HG02870 (cell line): ENCODE results near the gene RTF2.
A peak's percentile ranks its signal among the peaks of the same experiment; 100 is the strongest.
"Not testable (repeated sequence)": the region's sequence is repeated elsewhere in the genome, so short reads cannot be mapped to it uniquely, and the experiment has no call there.

ENCODE experiments used
- ATAC-seq: cut with Tn5 transposase; IDR thresholded peaks from one replicate; pipeline ENCODE4 v1.9.1; 2021; ENCODE audit warnings: mild to moderate bottlenecking, moderate library complexity; ENCODE audit not compliant: unreplicated experiment

Gene RTF2

DNA sequence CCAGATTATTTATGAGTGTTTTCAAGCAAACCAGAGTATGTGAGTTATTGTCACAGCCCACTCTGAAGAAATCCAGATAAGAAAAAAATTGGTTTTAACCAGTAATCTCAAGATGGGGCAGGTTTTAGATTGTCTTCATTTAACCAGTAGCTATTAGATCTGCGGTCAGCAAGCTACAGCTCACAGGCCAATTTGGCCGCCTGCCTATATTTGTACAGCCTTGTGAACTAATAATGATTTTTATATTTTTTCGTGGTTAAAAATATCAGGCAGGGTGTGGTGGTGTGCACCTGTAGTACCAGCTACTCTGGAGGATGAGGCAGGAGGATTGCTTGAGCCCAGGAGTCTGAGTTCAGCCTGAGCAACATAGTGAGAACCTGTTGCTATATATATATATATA lies 69.6 kb downstream of the RTF2 start:
- ATAC-seq, result no peak

GRCh38 chr20:56540415-56540814 lies 72.0 kb downstream of the RTF2 start:
- ATAC-seq, result no peak

GRCh38 chr20:56542489-56543030 lies 74.1 kb downstream of the RTF2 start:
- ATAC-seq, result no peak

- no peak for ATAC-seq
Measured at GRCh38 chr20:56551571-56551970, 83.1 kb downstream of the RTF2 start.

DNA sequence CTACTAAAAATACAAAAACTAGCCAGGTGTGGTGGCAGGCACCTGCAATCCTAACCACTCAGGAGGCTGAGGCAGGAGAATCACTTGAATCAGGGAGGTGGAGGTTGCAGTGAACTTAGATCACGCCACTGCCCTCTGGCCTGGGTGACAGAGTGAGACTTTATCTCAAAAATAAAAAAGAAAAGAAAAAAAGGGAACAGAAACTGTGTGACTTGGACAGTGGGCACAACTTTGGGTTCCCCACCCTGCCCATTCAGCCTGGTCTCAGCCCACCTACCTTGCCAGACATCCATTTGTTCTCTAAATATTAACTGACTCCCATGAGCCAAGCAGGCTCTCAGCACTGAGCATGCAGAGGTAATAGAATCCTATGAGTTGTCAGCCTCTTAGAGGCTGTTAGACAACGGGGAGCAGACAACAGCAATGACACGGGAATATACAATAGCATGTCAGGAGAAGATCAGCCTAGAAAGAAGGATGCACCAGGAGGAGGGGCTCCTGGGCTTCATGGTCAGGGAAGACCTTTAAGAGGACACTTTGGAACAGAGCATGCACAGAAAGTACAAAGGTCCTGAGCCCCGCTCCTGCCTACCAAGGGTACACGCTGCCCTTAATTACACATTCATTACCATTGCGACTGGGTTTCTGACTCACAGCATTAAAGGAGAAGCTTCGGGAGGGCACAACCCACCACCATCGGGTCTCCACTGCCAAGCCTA lies 84.6 kb downstream of the RTF2 start:
- ATAC-seq, result no peak

- ATAC-seq, result peak; percentile 73
Measured at GRCh38 chr20:56554869-56555268, 86.4 kb downstream of the RTF2 start.

DNA sequence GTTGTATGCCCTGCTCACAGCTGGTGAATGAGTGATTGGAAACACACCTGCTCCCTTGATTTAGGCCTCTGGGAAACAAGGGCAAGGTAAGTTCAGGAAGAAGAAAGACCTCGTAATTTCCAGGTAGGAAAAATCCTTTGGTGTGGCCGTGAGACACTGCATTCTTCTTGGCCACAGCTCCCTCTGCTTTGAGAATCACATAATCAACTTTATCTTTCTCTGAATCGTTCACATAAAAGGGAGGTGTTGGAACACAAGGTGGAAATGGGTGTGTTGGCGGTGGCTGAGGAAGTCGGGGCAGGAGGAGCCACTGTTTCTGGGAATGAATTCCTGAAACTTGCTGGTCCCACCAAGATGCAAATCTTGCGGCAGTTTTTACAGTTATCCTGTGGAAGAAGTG lies 90.5 kb downstream of the RTF2 start:
- ATAC-seq, result no peak

DNA sequence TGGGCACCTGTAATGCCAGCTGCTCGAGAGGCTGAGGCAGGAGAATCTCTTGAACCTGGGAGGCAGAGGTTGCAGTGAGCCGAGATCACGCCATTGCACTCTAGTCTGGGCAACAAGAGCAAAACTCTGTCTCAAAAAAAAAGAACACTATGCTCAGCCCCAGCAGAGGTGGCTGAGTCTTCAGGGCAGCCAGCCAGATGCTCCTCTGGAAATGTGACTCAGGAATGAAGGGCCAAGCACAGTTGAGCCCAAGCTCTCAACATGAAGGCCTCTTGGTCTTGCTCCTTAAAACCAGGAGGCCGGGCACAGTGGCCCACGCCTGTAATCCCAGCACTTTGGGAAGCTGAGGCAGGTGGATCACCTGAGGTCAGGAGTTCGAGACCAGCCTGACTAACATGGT lies 96.1 kb downstream of the RTF2 start:
- ATAC-seq, result not testable (repeated sequence)

DNA sequence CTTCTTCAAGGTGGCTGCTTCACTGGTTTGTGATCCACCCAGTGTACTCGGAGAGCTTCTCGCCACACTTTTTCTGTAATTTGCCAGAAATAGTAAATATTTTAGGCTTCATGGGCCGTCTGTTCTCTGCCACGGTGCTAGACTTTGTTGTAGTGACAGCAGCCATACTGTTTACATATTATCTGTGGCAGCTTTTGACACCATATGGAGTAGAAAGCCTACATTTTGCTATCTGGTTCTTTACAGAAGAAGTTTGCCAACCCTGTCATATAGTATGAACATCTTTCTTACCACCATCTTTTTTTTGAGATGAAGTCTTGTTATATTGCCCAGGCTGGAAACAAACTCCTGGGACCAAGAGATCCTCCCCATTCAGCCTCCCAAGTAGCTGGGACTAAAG lies 97.1 kb downstream of the RTF2 start:
- no peak for ATAC-seq

GRCh38 chr20:56566621-56567020 lies 98.2 kb downstream of the RTF2 start:
- no peak for ATAC-seq
